ENCODE measurements around the gene PHACTR2.
"Not testable (repeated sequence)": the region's sequence is repeated elsewhere in the genome, so short reads cannot be mapped to it uniquely, and the experiment has no call there.

Gene PHACTR2

GRCh38 chr6:143677891-143678791 lies at the start of gene PHACTR2:
Gene PHACTR2, plus strand, starts transcription at chr6:143677965. Its CDS starts 199 bp downstream, at chr6:143678164.
- peak within 1 kb of the TSS; percentile 83 for H3K4me3 ChIP-seq (ENCODE audit: low read depth, low read length)
- H3K9me3 ChIP-seq (ENCODE audit: control insufficient read depth, insufficient read depth, low read depth, low read length), result peaks cover 17% of the 10 kb centered on the region
- H3K27me3 ChIP-seq (ENCODE audit: control insufficient read depth, insufficient read depth, low read length), result no peaks in the 10 kb centered on the region
- peaks cover 49% of the 10 kb centered on the region for H3K4me1 ChIP-seq (ENCODE audit: control insufficient read depth, insufficient read depth, low read length)
- H3K27ac ChIP-seq (ENCODE audit: low read depth, low read length), result peak within 1 kb of the TSS; percentile 97
- peak within 1 kb of the TSS; percentile 96 for H3K9ac ChIP-seq (ENCODE audit: low read length)
- no peaks in the 10 kb centered on the region for H3K36me3 ChIP-seq (ENCODE audit: control insufficient read depth, insufficient read depth, low read length)

DNA sequence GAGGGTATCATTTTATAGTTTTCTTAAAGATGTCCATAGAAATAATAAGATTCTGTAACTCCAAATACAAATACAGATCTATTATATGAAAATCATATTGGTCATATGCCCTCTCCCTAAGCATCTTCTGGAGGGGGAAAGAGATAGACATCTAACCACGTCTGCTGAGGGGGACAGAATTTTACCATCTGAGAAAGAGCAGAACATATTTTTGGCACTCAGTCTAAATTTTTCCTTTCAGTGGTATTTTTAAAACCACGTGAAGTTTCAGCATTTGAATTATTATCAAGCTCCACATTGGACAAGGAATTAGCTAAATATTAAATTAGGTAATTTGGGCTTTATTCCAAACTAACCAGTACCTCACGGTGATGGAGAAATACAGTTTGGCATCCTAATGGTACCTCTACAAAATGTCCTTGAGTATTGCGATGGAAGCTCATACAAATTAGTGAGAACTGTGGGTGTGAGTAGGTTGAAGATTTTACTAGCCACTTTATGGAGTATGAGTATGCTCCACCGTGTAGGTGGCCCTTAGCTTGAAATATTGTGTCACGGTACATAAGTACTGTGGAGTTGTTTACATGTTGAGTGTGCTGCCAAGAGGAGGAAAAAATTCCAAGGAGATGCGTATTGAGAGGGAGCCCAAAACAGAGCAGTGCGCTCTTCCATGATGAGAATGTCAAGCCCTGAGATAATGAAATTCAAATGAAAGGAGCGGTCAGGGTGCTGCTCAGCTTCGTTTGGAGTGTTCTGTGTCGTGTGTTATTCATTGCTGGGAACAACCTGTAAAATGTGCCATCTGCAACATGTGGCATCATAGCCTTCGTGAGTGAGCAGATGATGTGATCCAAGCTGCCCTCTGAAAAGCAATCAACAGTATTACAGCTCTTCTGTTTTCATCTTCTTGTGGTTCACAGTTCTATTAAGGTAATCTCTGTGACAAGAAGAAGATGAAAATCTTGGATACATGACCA lies 48.4 kb upstream of the PHACTR2 start:
- H3K4me1 ChIP-seq (ENCODE audit: control insufficient read depth, insufficient read depth, low read length), result peaks cover 2% of the 10 kb centered on the region
- no peak overlapping the region for H3K27ac ChIP-seq (ENCODE audit: low read depth, low read length)
- peaks cover 2% of the 10 kb centered on the region; the same call in 1 of the 2 replicates for H3K9me3 ChIP-seq (ENCODE audit: control insufficient read depth, insufficient read depth, low read depth, low read length)
- H3K27me3 ChIP-seq (ENCODE audit: control insufficient read depth, insufficient read depth, low read length), result no peaks in the 10 kb centered on the region
- no peak overlapping the region for H3K9ac ChIP-seq (ENCODE audit: low read length)
- no peak overlapping the region for H3K4me3 ChIP-seq (ENCODE audit: low read depth, low read length)
- no peaks in the 10 kb centered on the region for H3K36me3 ChIP-seq (ENCODE audit: control insufficient read depth, insufficient read depth, low read length)

- H3K9me3 ChIP-seq (ENCODE audit: control insufficient read depth, insufficient read depth, low read depth, low read length); H3K27ac ChIP-seq (ENCODE audit: low read depth, low read length); H3K4me1 ChIP-seq (ENCODE audit: control insufficient read depth, insufficient read depth, low read length); H3K36me3 ChIP-seq (ENCODE audit: control insufficient read depth, insufficient read depth, low read length); H3K9ac ChIP-seq (ENCODE audit: low read length); H3K27me3 ChIP-seq (ENCODE audit: control insufficient read depth, insufficient read depth, low read length); H3K4me3 ChIP-seq (ENCODE audit: low read depth, low read length): not testable (repeated sequence)
These were observed 46.6 kb upstream of the PHACTR2 start for GRCh38 chr6:143631196-143631595.

- H3K4me3 ChIP-seq (ENCODE audit: low read depth, low read length), result no peak overlapping the region
- H3K9me3 ChIP-seq (ENCODE audit: control insufficient read depth, insufficient read depth, low read depth, low read length), result peaks cover 2% of the 10 kb centered on the region; the same call in 1 of the 2 replicates
- no peaks in the 10 kb centered on the region for H3K36me3 ChIP-seq (ENCODE audit: control insufficient read depth, insufficient read depth, low read length)
- no peak overlapping the region for H3K9ac ChIP-seq (ENCODE audit: low read length)
- H3K27me3 ChIP-seq (ENCODE audit: control insufficient read depth, insufficient read depth, low read length), result no peaks in the 10 kb centered on the region
- no peak overlapping the region for H3K27ac ChIP-seq (ENCODE audit: low read depth, low read length)
- peaks cover 5% of the 10 kb centered on the region for H3K4me1 ChIP-seq (ENCODE audit: control insufficient read depth, insufficient read depth, low read length)
These were observed 44.9 kb upstream of the PHACTR2 start for GRCh38 chr6:143632894-143633293.

- Histone ChIP-seq H3K27me3 (ENCODE audit: control insufficient read depth, insufficient read depth, low read length) (no peaks in the 10 kb centered on the region), H3K4me1 (ENCODE audit: control insufficient read depth, insufficient read depth, low read length) (peaks cover 5% of the 10 kb centered on the region), H3K36me3 (ENCODE audit: control insufficient read depth, insufficient read depth, low read length) (no peaks in the 10 kb centered on the region), H3K9ac (ENCODE audit: low read length) (no peak overlapping the region), H3K27ac (ENCODE audit: low read depth, low read length) (no peak overlapping the region), H3K9me3 (ENCODE audit: control insufficient read depth, insufficient read depth, low read depth, low read length) (peaks cover 2% of the 10 kb centered on the region; the same call in 1 of the 2 replicates), H3K4me3 (ENCODE audit: low read depth, low read length) (no peak overlapping the region)
These were observed 43.3 kb upstream of the PHACTR2 start for GRCh38 chr6:143634486-143634885.

GRCh38 chr6:143637691-143638090 lies 40.1 kb upstream of the PHACTR2 start:
- Histone ChIP-seq H3K27me3 (ENCODE audit: control insufficient read depth, insufficient read depth, low read length) (no peaks in the 10 kb centered on the region), H3K27ac (ENCODE audit: low read depth, low read length) (no peak overlapping the region), H3K36me3 (ENCODE audit: control insufficient read depth, insufficient read depth, low read length) (no peaks in the 10 kb centered on the region), H3K9ac (ENCODE audit: low read length) (no peak overlapping the region), H3K9me3 (ENCODE audit: control insufficient read depth, insufficient read depth, low read depth, low read length) (peaks cover 2% of the 10 kb centered on the region; the same call in 1 of the 2 replicates), H3K4me3 (ENCODE audit: low read depth, low read length) (no peak overlapping the region), H3K4me1 (ENCODE audit: control insufficient read depth, insufficient read depth, low read length) (peaks cover 5% of the 10 kb centered on the region)

DNA sequence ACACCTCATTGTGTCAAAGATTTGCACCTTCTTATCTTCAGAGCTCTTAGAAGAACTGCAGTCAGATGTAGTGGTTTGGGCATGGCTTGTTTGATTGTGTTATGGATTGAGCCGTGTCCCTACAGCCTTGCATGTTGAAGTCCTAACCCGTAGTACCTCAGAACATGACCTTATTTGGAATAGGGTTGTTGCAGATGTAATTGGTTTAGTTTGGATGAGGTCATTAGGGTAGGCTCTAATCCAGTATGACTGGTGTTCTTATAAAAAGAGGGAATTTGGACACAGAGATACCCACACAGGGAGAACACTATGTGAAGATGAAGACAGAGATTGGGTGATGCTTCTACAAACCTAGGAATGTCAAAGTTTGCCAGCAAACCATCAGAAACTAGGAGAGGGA lies 35.4 kb upstream of the PHACTR2 start:
- H3K9ac ChIP-seq (ENCODE audit: low read length), result no peak overlapping the region
- no peaks in the 10 kb centered on the region for H3K27me3 ChIP-seq (ENCODE audit: control insufficient read depth, insufficient read depth, low read length)
- H3K9me3 ChIP-seq (ENCODE audit: control insufficient read depth, insufficient read depth, low read depth, low read length), result no peaks in the 10 kb centered on the region
- H3K4me1 ChIP-seq (ENCODE audit: control insufficient read depth, insufficient read depth, low read length), result peaks cover 2% of the 10 kb centered on the region; the same call in 1 of the 2 replicates
- H3K27ac ChIP-seq (ENCODE audit: low read depth, low read length), result no peak overlapping the region
- no peak overlapping the region for H3K4me3 ChIP-seq (ENCODE audit: low read depth, low read length)
- H3K36me3 ChIP-seq (ENCODE audit: control insufficient read depth, insufficient read depth, low read length), result no peaks in the 10 kb centered on the region

- H3K4me3 ChIP-seq (ENCODE audit: low read depth, low read length), result no peak overlapping the region
- 0 out of 2 replicates have a peak, but pooled peaks cover 5% of the 10 kb centered on the region for H3K9me3 ChIP-seq (ENCODE audit: control insufficient read depth, insufficient read depth, low read depth, low read length)
- no peaks in the 10 kb centered on the region for H3K27me3 ChIP-seq (ENCODE audit: control insufficient read depth, insufficient read depth, low read length)
- no peak overlapping the region for H3K27ac ChIP-seq (ENCODE audit: low read depth, low read length)
- no peak overlapping the region for H3K9ac ChIP-seq (ENCODE audit: low read length)
- peaks cover 9% of the 10 kb centered on the region; the same call in 1 of the 2 replicates for H3K4me1 ChIP-seq (ENCODE audit: control insufficient read depth, insufficient read depth, low read length)
- no peaks in the 10 kb centered on the region for H3K36me3 ChIP-seq (ENCODE audit: control insufficient read depth, insufficient read depth, low read length)
These were observed 30.6 kb upstream of the PHACTR2 start for GRCh38 chr6:143647191-143647590.

- H3K4me1 ChIP-seq (ENCODE audit: control insufficient read depth, insufficient read depth, low read length), result peaks cover 11% of the 10 kb centered on the region; the same call in 1 of the 2 replicates
- no peak overlapping the region for H3K9ac ChIP-seq (ENCODE audit: low read length)
- H3K27ac ChIP-seq (ENCODE audit: low read depth, low read length), result no peak overlapping the region
- no peaks in the 10 kb centered on the region for H3K36me3 ChIP-seq (ENCODE audit: control insufficient read depth, insufficient read depth, low read length)
- H3K4me3 ChIP-seq (ENCODE audit: low read depth, low read length), result no peak overlapping the region
- 0 out of 2 replicates have a peak, but pooled peaks cover 5% of the 10 kb centered on the region for H3K9me3 ChIP-seq (ENCODE audit: control insufficient read depth, insufficient read depth, low read depth, low read length)
- no peaks in the 10 kb centered on the region for H3K27me3 ChIP-seq (ENCODE audit: control insufficient read depth, insufficient read depth, low read length)
These were observed 30.0 kb upstream of the PHACTR2 start for GRCh38 chr6:143647732-143648131.

DNA sequence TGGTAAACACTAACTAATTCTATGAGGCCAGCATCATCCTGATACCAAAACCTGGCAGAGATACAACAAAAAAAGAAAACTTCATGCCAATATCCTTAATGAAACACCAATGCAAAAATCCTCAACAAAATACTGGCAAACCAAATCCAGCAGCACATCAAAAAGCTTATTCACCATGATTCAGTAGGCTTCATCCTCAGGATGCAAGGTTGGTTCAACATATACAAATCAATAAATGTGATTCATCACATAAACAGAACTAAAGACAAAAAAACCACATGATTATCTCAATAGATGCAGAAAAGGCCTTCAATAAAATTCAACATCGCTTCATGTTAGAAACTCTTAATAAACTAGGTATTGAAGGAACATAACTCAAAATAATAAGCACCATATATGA lies 28.4 kb upstream of the PHACTR2 start:
- peaks cover 14% of the 10 kb centered on the region; the same call in 1 of the 2 replicates for H3K4me1 ChIP-seq (ENCODE audit: control insufficient read depth, insufficient read depth, low read length)
- not testable (repeated sequence) for H3K27me3 ChIP-seq (ENCODE audit: control insufficient read depth, insufficient read depth, low read length); H3K9ac ChIP-seq (ENCODE audit: low read length); H3K27ac ChIP-seq (ENCODE audit: low read depth, low read length); H3K4me3 ChIP-seq (ENCODE audit: low read depth, low read length); H3K9me3 ChIP-seq (ENCODE audit: control insufficient read depth, insufficient read depth, low read depth, low read length); H3K36me3 ChIP-seq (ENCODE audit: control insufficient read depth, insufficient read depth, low read length)
